Measurements from ENCODE around the gene PLAAT5. TPM values are rescaled to one million over a fixed set of nuclear protein-coding genes. Genes with fewer than 3 reads are reported as not detected.

Gene PLAAT5
- total RNA-seq, 3 donors from 2014 or later, result 0.20 to 5.6 (median 1.3) TPM

DNA sequence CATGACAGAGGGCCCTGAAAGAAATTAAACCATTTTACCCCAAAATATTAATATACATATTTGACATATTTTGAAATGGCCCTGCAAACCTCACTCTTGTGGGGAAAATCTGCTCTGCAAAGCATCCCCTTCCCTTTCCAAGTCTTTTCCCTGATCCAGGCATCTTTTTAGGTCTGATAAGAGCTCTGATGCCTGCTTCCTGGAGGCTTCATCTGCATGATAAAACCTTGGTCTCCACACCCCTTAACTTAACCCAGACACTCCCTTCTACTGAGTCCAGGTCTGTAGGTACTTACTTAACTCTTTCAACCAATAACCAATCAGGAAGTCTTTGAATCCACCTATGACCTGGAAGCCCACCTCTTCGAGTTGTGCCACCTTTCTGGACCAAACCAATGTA, 13.1 kb upstream of the PLAAT5 start:
- no peaks in the 10 kb centered on the region for H3K4me1 ChIP-seq (ENCODE audit: low read depth)
- no peaks in the 10 kb centered on the region for H3K36me3 ChIP-seq (ENCODE audit: low read depth)
- intact Hi-C loops (cut with DNase I, micrococcal nuclease), result no loop called here
- TF ChIP-seq, protein P1, sequence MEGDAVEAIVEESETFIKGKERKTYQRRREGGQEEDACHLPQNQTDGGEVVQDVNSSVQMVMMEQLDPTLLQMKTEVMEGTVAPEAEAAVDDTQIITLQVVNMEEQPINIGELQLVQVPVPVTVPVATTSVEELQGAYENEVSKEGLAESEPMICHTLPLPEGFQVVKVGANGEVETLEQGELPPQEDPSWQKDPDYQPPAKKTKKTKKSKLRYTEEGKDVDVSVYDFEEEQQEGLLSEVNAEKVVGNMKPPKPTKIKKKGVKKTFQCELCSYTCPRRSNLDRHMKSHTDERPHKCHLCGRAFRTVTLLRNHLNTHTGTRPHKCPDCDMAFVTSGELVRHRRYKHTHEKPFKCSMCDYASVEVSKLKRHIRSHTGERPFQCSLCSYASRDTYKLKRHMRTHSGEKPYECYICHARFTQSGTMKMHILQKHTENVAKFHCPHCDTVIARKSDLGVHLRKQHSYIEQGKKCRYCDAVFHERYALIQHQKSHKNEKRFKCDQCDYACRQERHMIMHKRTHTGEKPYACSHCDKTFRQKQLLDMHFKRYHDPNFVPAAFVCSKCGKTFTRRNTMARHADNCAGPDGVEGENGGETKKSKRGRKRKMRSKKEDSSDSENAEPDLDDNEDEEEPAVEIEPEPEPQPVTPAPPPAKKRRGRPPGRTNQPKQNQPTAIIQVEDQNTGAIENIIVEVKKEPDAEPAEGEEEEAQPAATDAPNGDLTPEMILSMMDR (IDR thresholded peaks at IDR 0.05), result no peak
- ATAC-seq, result no peak
- no peak overlapping the region for H3K4me3 ChIP-seq
- DNase-seq, result no peak
- peaks cover 15% of the 10 kb centered on the region for H3K9me3 ChIP-seq

DNA sequence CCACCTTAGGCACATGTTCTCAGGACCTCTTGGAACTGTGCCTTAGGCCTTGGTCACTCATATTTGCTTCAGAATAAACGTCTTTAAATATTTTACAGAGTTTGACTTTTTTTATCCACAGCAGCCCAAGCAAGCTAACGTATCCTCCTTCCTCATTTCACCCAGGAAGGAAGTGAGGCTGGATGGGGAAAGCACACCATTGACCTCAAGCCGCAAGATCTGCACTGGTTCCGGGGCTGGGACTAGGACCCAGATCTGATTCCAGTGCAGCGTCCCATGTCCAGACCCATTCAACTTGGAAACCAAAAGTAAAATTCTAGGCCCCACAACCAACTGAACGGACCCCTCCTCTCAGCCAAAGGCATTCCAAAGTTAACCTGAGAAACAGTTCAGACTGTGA, 12.5 kb upstream of the PLAAT5 start:
- no peaks in the 10 kb centered on the region for H3K36me3 ChIP-seq (ENCODE audit: low read depth)
- DNase-seq (no peak), ATAC-seq (peak; percentile 38)
- H3K9me3 ChIP-seq, result peaks cover 15% of the 10 kb centered on the region
- TF ChIP-seq, protein P1 (IDR thresholded peaks at IDR 0.05), result no peak
- no peaks in the 10 kb centered on the region for H3K4me1 ChIP-seq (ENCODE audit: low read depth)
- intact Hi-C loops (cut with DNase I, micrococcal nuclease), result no loop called here
- no peak overlapping the region for H3K4me3 ChIP-seq

DNA sequence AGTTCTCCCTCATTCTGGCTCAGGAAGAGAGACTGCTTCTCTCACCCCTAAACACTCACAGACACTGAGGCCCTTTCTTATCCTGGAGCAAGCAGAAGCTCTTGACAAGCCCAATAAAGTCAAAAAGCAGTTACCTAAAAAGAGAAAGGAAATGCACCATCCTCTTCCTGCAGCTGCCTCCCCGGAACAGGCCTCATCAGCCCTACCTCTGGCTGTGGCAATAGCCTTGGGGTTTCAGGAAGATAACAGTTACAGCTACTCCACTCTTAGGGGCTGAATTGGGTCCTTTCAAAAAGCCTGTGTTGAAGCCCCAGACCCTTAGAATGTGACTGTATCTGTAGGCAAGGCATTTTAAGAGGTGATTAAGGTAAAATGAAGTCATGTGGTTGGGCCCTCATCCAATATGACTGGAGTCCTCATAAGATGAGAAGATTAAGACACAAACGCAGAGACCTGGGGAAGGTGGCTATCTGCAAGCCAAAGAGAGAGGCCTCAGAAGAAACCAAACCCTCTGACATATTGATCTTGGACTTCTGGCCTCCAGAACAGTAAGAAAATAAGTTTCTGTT, 11.4 kb upstream of the PLAAT5 start:
- no peak for DNase-seq
- peaks cover 15% of the 10 kb centered on the region for H3K9me3 ChIP-seq
- ATAC-seq, result no peak
- TF ChIP-seq, protein P1 (IDR thresholded peaks at IDR 0.05), result no peak
- intact Hi-C loops (cut with DNase I, micrococcal nuclease), result no loop called here
- no peaks in the 10 kb centered on the region for H3K36me3 ChIP-seq (ENCODE audit: low read depth)
- H3K4me3 ChIP-seq, result no peak overlapping the region
- H3K4me1 ChIP-seq (ENCODE audit: low read depth), result no peaks in the 10 kb centered on the region

DNA sequence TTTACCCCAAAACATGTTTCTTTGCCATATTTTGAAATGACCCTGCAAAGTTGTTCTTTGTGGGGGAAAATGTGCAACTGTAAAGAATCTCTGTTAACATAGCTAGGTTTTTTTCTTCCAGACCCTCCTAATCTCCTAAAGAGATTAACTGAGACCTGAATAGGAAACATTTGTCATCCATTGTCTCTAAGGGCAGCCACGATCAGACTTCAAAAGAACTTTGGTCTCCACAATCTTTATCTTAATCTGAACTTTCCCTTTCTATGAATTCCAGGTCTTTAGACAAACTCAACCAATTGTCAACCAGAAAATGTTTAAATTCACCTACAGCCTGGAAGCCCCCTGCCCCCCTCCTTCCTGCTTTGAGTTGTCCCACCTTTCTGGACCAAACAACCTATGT, 10.3 kb upstream of the PLAAT5 start:
- Histone ChIP-seq H3K9me3 (peaks cover 15% of the 10 kb centered on the region), H3K4me3 (no peak overlapping the region), H3K4me1 (ENCODE audit: low read depth) (no peaks in the 10 kb centered on the region), H3K36me3 (ENCODE audit: low read depth) (no peaks in the 10 kb centered on the region)
- DNase-seq, result no peak
- no peak for ATAC-seq
- intact Hi-C loops (cut with DNase I, micrococcal nuclease), result no loop called here
- TF ChIP-seq, protein P1 (IDR thresholded peaks at IDR 0.05), result no peak

DNA sequence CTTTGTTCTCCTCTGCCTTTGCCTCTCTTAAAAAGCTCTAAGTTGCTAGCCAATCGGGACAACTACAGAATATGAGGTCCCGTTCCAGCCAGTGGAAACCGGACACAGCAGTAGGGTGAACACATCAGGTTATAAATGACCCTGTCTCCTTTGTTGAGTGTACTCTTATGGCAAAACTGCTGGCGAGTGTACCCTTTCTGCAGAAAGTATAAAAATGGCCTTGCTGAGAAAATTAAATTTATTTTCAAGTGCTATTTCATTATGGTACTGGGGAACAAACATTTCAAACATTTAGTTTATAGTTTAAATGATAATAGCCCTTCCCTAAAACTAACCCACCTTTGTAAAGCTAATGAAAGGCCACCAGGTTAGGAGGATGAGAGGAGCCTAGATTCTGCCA, 8.9 kb upstream of the PLAAT5 start:
- TF ChIP-seq, protein P1 (IDR thresholded peaks at IDR 0.05), result no peak
- ATAC-seq (no peak), DNase-seq (no peak)
- intact Hi-C loops (cut with DNase I, micrococcal nuclease), result no loop called here
- H3K4me1 ChIP-seq (ENCODE audit: low read depth), result no peaks in the 10 kb centered on the region
- H3K36me3 ChIP-seq (ENCODE audit: low read depth), result no peaks in the 10 kb centered on the region
- H3K4me3 ChIP-seq, result no peak overlapping the region
- peaks cover 15% of the 10 kb centered on the region for H3K9me3 ChIP-seq

DNA sequence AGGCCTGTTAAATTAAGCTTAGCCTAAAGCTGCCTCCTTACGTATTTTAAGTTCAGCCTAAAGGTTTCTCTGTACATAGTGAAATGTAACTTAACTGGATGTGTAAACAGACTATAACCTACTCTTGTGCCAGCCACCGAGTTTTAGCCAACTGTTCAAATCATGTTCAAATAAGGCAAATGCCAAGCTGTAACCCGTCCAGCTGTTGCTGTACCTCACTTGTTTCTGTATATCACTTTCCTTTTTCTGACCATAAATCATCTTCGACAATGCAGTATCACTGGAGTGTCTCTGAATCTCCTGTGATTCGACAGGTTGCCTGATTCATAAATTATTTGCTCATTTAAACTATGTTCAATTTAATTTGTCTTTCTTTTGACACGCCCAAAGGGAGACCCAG, 4.0 kb upstream of the PLAAT5 start:
- H3K9me3 ChIP-seq, result peaks cover 9% of the 10 kb centered on the region
- peaks cover 5% of the 10 kb centered on the region for H3K4me1 ChIP-seq (ENCODE audit: low read depth)
- H3K4me3 ChIP-seq, result no peak overlapping the region
- no peak for DNase-seq
- ATAC-seq, result no peak
- no peaks in the 10 kb centered on the region for H3K36me3 ChIP-seq (ENCODE audit: low read depth)
- TF ChIP-seq, protein P1 (IDR thresholded peaks at IDR 0.05), result no peak
- intact Hi-C loops (cut with DNase I, micrococcal nuclease), result no loop called here
